Activated naive CD4-positive, alpha-beta T cell treated with anti-CD3 and anti-CD28 coated beads, Interleukin-2, amount 10 ng/mL, durations not matched to agents 7 days and 5 days (primary cell): ENCODE data around the gene PDGFC.
A peak's percentile ranks its signal among the peaks of the same experiment; 100 is the strongest.

ENCODE experiments used
- CTCF ChIA-PET: fragments of 350-600 bp; sonication (Branson Sonifier 250); formaldehyde crosslinking; loops from one replicate; lab custom pipeline; 2021; ENCODE audit warnings: antibody characterized with exemption; lab: Charles Lee
- DNase-seq: peaks from one replicate; pipeline ENCODE4 v3.0.0-alpha.2; 2020
- H3K27ac Mint-ChIP-seq: one replicate; pipeline ENCODE4 v1.8.0; 2021; ENCODE audit warnings: mild to moderate bottlenecking, moderate library complexity, mixed read lengths
- H3K27me3 Mint-ChIP-seq: one replicate; pipeline ENCODE4 v1.8.0; 2021; ENCODE audit warnings: mild to moderate bottlenecking, mixed read lengths
- H3K36me3 Mint-ChIP-seq: one replicate; pipeline ENCODE4 v1.8.0; 2021; ENCODE audit warnings: mixed read lengths
- H3K4me1 Mint-ChIP-seq: one replicate; pipeline ENCODE4 v1.8.0; 2021; ENCODE audit warnings: mixed read lengths
- H3K4me3 Mint-ChIP-seq: one replicate; pipeline ENCODE4 v1.8.0; 2021; ENCODE audit warnings: mild to moderate bottlenecking, moderate library complexity, mixed read lengths
- H3K9me3 Mint-ChIP-seq: one replicate; pipeline ENCODE4 v1.8.0; 2021; ENCODE audit warnings: mixed read lengths

Gene PDGFC

DNA sequence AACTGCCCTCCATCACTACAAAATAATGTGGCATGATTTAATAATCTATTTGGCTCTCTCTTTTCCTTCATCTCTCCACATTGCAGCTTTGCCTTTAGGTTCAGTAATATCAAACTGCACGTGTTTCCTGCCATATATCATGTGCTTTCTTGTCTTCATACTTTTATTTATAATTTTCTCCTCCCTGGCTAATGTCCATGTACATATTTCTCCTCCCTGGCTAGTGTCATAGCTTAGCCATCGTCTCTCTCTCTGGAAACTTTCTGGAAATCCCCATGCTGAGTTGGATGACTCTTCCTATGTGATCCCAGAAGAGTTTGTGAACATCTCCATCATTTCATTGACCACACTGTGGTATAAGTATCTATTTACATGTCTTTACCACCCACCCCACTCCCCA, 21.3 kb upstream of the PDGFC start:
- Mint-ChIP-seq H3K9me3 (peaks cover 7% of the 10 kb centered on the region), H3K36me3 (no peaks in the 10 kb centered on the region), H3K4me3 (no peak overlapping the region), H3K27me3 (no peaks in the 10 kb centered on the region), H3K4me1 (no peaks in the 10 kb centered on the region), H3K27ac (no peak overlapping the region)
- DNase-seq: no peak
- CTCF ChIA-PET: no interaction called here

DNA sequence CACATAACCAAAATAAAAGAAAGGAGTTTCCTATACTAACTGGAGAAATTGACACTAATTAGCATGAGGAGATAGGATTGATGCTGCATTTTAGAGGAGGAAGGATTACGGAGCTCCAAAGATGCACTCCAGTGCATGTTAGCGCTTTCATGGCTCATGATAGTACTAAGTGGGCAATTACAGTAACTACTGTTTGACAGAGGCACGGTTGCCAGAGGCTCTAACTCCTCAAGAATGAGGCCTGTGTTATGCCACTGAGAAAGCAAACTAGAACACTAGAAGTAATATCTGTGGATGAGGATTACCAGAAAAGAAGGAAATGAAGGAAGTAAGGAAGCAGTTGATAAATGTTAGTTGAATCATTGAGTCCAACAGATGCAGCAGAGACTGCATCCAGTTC, 19.6 kb upstream of the PDGFC start:
- no peaks in the 10 kb centered on the region for H3K27me3 Mint-ChIP-seq
- CTCF ChIA-PET: no interaction called here
- no peak overlapping the region for H3K27ac Mint-ChIP-seq
- H3K9me3 Mint-ChIP-seq: peaks cover 2% of the 10 kb centered on the region
- no peak overlapping the region for H3K4me3 Mint-ChIP-seq
- H3K36me3 Mint-ChIP-seq: no peaks in the 10 kb centered on the region
- DNase-seq: no peak
- H3K4me1 Mint-ChIP-seq: no peaks in the 10 kb centered on the region

DNA sequence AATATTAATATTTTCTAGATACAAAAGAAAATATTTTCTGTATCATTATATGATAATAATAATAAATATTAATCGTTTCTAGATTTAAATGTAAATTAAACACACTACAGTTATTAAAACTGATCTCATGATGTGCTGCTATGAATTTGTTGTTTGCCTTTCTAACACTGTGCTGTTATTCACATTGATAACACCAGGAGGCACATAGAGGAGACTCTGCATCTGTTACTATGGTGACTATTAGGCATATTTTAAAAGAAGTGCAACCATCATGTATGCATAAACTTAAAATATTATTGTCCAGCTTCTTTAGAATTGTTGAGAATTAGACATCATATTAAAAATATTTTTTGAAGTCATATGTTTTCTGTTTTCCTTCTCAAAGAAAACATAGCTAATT, 11.8 kb upstream of the PDGFC start:
- DNase-seq: no peak
- CTCF ChIA-PET: no interaction called here
- H3K27me3 Mint-ChIP-seq: no peaks in the 10 kb centered on the region
- H3K4me3 Mint-ChIP-seq: no peak overlapping the region
- no peaks in the 10 kb centered on the region for H3K4me1 Mint-ChIP-seq
- H3K36me3 Mint-ChIP-seq: no peaks in the 10 kb centered on the region
- peaks cover under 1% of the 10 kb centered on the region for H3K9me3 Mint-ChIP-seq
- H3K27ac Mint-ChIP-seq: no peak overlapping the region

DNA sequence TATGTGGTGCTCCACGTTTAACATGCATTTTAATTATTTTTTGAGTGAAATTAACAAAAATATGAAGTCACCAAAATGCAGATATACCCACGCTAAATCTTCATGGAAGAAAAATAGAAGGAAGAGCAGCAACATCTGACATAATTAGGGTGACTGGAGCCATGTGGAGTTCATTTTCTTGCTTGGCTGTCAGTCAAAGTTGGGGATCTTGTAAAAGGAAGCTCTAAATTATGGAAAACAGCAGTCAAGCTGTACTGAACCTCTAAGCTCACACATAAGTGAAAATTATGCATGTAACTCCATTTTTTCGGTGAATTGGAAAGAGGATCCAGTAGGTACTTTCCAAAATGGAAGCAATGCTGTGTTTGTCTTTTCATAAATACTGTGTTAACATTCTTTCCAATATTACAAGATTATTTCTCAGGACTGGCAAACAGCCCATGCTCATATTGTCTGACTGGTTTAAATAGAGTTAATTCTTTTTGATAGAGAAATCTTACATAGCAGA, 9.7 kb upstream of the PDGFC start:
- H3K27me3 Mint-ChIP-seq: no peaks in the 10 kb centered on the region
- no peak for DNase-seq
- H3K4me1 Mint-ChIP-seq: no peaks in the 10 kb centered on the region
- H3K36me3 Mint-ChIP-seq: no peaks in the 10 kb centered on the region
- no peak overlapping the region for H3K4me3 Mint-ChIP-seq
- H3K9me3 Mint-ChIP-seq: no peaks in the 10 kb centered on the region
- no peak overlapping the region for H3K27ac Mint-ChIP-seq
- CTCF ChIA-PET: interaction anchor here (1.3 kb wide), 1 partner anchor 13 kb away, joined by 4 read pairs; no protein-coding TSS in a partner anchor

DNA sequence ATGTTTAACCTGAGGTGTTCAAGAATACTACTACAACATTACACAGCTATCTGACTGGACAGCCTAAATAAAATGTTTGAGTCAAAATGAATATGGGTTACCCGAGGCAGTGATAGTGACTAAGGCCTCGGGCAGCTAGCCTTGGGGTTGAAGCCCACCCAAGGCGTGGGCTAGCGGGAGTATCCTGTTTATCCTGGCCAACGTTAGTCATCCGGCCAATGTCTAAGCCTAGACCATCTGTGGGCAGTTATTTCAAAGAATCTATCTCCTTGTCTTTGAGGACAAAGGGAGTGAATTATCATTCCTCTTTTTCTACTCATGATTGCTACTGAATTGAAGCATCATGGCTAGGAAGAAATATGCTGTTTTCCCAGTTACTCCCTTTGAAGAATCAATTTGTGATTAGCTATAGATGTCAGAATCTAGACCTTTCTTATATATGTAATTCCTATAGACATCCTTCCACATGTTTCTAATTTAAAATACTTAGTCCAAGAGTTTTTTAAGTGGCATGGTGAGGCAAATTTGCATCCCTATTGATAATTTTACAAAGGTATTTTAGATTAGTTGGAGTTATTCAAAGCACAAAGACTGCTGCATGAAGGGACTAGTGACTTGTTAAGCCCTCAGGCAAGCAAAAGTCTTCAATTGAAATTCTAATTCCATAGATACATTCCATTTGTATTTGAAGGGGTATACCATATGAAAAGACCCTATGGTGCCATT, 6.0 kb upstream of the PDGFC start:
- CTCF ChIA-PET: no interaction called here
- DNase-seq: no peak
- Mint-ChIP-seq H3K9me3 (no peaks in the 10 kb centered on the region), H3K27ac (no peak overlapping the region), H3K27me3 (peaks cover 8% of the 10 kb centered on the region), H3K4me1 (no peaks in the 10 kb centered on the region), H3K36me3 (no peaks in the 10 kb centered on the region), H3K4me3 (no peak overlapping the region)

DNA sequence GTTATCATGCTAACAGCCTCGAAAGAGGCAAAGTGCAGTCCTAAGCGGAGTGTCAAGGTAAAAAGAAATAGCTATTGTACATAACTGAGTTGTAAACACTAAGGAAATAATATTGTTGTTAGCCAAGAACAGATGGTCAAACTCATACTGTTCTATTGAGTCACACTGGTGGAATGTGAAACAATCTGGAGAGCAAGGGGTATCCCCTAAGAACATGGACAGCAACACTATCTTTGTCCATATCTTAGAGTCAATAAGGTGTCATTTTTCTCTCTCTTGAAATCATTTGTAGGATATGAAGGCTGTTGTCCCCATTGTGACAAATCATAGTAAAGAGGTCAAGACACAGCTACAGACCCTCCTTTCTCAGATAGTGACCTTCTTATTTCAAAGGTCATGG, 4.5 kb upstream of the PDGFC start:
- Mint-ChIP-seq H3K27me3 (peaks cover 22% of the 10 kb centered on the region), H3K4me3 (no peak overlapping the region), H3K4me1 (no peaks in the 10 kb centered on the region), H3K27ac (no peak overlapping the region), H3K9me3 (no peaks in the 10 kb centered on the region), H3K36me3 (peaks cover 2% of the 10 kb centered on the region)
- no peak for DNase-seq
- CTCF ChIA-PET: no interaction called here

DNA sequence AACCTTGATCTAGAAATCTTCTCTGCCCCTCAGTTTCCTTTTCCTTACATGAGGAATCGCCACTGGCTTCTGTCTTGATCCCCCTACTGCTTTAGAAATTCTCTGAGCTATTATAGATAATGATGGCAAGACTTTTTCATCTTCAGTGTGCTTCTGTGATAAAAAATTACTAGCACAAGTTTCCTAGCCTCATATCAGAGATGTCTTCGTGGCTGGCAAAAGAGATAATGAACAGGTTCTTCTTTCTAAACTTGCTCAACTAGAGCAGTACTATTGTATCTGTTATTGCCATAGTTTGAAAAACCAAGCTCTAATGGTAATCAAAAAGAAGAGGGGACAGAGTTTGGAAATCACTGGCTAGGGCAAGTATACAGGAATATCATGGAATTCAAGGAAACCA, 4.1 kb upstream of the PDGFC start:
- CTCF ChIA-PET: no interaction called here
- H3K9me3 Mint-ChIP-seq: no peaks in the 10 kb centered on the region
- no peak for DNase-seq
- H3K4me3 Mint-ChIP-seq: no peak overlapping the region
- H3K27ac Mint-ChIP-seq: no peak overlapping the region
- peaks cover 2% of the 10 kb centered on the region for H3K36me3 Mint-ChIP-seq
- peaks cover 27% of the 10 kb centered on the region for H3K27me3 Mint-ChIP-seq
- peaks cover under 1% of the 10 kb centered on the region for H3K4me1 Mint-ChIP-seq

DNA sequence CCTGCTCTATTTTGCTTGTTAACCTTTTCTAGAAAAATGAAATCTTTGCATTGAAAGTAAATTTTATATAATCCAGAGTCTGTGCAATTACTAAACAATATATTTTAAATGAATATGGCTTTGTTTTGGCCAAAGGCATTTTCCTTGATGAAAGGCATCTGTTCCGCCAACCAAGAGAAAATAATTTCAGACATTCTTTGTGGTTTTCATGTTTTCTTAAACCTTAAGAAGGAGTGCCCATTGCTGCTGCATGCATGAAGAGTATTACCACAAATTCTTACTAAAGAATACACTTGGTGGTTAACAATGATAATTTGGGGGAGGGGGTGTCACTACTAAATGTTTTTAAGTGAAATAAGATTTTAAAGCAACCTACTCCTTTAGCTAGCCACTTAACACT, 2.7 kb upstream of the PDGFC start:
- no peak overlapping the region for H3K27ac Mint-ChIP-seq
- peaks cover 6% of the 10 kb centered on the region for H3K4me1 Mint-ChIP-seq
- H3K9me3 Mint-ChIP-seq: no peaks in the 10 kb centered on the region
- peaks cover 38% of the 10 kb centered on the region for H3K27me3 Mint-ChIP-seq
- DNase-seq: no peak
- CTCF ChIA-PET: no interaction called here
- no peak overlapping the region for H3K4me3 Mint-ChIP-seq
- peaks cover 6% of the 10 kb centered on the region for H3K36me3 Mint-ChIP-seq

DNA sequence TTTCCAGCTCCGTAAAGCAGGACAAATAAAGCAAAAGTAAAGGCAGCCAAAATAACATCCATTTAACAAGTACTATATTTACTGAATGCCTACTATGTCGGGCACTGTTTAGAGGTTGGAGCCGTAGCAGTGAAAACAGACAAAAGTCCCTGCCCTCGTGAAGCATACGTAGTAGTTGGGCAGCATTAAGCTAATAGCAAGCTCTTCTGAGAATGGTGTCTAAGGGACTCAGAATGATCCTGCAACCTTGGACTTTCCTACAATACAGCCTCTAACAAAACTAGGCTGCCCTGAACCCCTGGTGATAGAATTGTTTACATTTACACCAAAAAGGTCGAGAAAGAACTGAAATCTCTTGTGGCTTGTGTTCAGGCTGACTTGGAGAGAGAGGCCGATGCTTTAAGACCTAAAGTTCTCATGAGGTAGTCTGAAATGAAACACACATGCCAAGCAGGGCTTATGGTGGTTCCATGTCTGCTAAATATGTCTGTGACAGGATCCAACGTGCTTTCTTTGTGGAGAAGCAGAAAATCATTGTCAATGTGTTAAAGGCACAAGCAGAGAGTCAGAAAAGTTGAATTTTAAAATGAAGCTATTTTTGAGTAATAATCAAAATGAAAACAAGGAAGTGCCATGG, 898 bp upstream of the PDGFC start:
- H3K27me3 Mint-ChIP-seq: peaks cover 47% of the 10 kb centered on the region
- DNase-seq: no peak
- H3K36me3 Mint-ChIP-seq: peaks cover 6% of the 10 kb centered on the region
- H3K27ac Mint-ChIP-seq: no peak overlapping the region
- CTCF ChIA-PET: no interaction called here
- H3K4me1 Mint-ChIP-seq: peaks cover 6% of the 10 kb centered on the region
- no peaks in the 10 kb centered on the region for H3K9me3 Mint-ChIP-seq
- H3K4me3 Mint-ChIP-seq: no peak overlapping the region

DNA sequence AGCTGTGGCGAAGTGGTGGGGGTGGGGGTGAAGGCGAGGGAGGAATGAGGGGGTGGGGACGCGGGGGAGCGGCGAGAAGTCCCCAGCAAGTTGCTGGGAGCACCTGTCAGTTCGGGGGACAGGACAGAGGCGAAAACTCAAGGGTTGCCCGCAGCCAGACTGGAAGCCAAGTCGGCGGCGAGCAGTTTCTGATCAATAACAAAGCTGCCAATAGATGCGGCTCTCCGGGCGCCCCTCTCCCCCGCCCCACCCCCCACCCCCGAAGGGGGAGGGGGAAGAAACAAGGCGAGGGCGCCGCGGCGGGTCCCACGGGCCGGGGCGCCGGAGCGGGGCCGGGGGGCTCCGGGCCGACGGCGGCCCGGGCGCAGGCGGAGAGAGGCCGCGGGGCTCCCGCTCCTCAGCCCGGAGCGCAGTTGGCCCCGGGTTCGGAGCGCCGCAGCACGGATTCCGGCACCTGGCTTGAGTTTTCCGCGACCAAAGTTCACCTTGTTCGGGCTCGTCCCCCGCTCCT, 379 bp downstream of the PDGFC start:
- H3K4me3 Mint-ChIP-seq: no peak overlapping the region
- no peak overlapping the region for H3K27ac Mint-ChIP-seq
- DNase-seq: no peak
- CTCF ChIA-PET: no interaction called here
- no peaks in the 10 kb centered on the region for H3K9me3 Mint-ChIP-seq
- peaks cover 6% of the 10 kb centered on the region for H3K36me3 Mint-ChIP-seq
- H3K27me3 Mint-ChIP-seq: peaks cover 47% of the 10 kb centered on the region
- peaks cover 6% of the 10 kb centered on the region for H3K4me1 Mint-ChIP-seq

DNA sequence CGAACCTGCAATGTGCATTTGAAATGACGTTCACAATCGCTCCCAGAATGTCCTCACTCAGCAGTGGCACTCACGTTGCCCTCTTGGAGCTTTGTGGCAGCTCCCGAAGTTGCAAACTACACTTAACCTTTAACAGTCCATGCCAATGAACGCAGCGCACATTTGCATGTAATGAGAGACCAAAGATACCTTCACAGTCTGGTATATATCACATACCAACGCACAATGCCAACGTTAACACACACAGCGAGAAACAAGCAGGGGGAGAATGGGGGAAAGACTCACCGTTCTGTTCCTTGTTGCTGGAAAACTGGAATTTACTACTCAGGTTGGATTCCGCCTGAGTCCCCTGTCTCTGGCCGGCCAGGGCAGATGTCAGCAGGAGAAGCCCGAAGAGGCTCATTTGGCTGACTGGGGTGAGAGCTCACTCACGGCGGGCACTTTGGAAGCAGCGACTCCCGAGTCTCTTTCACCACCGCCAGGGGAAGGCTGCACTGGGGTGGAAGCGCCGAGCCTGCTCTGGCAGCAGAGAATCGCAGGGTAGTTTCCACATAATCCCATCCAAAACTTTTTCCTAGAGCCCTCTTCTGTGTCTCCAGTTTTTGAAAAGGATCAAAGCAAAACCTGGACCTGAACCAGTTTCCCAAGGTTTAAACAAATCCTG, 966 bp downstream of the PDGFC start:
- CTCF ChIA-PET: no interaction called here
- no peak overlapping the region for H3K27ac Mint-ChIP-seq
- no peak for DNase-seq
- H3K4me3 Mint-ChIP-seq: peak overlapping the region; percentile 29
- peaks cover 6% of the 10 kb centered on the region for H3K36me3 Mint-ChIP-seq
- peaks cover 47% of the 10 kb centered on the region for H3K27me3 Mint-ChIP-seq
- H3K4me1 Mint-ChIP-seq: peaks cover 6% of the 10 kb centered on the region
- no peaks in the 10 kb centered on the region for H3K9me3 Mint-ChIP-seq

DNA sequence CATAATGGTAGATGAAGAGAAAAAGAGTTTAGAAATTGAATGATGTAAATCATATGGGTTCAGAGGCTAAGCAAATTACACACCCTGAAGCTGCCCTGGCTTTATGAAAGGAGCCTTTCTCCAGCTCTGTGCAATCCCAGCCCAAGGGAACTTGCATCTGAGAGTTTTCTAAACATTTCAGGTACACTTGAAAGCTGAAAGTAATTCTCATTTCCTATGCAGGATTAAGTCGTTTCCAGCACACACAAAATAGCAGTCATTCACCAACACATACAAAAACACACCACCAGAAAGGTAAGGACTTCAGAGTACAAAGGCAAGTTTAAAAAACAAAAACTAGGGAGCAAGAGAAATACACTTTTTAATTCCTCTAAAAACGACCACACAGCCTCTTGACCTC, 1.7 kb downstream of the PDGFC start:
- no peaks in the 10 kb centered on the region for H3K9me3 Mint-ChIP-seq
- H3K4me3 Mint-ChIP-seq: peak overlapping the region; percentile 12
- H3K36me3 Mint-ChIP-seq: peaks cover 6% of the 10 kb centered on the region
- CTCF ChIA-PET: interaction anchor here (1.3 kb wide), 1 partner anchor 10 kb away, joined by 3 read pairs; no protein-coding TSS in a partner anchor
- H3K27me3 Mint-ChIP-seq: peaks cover 47% of the 10 kb centered on the region
- H3K4me1 Mint-ChIP-seq: peaks cover 6% of the 10 kb centered on the region
- no peak overlapping the region for H3K27ac Mint-ChIP-seq
- no peak for DNase-seq

DNA sequence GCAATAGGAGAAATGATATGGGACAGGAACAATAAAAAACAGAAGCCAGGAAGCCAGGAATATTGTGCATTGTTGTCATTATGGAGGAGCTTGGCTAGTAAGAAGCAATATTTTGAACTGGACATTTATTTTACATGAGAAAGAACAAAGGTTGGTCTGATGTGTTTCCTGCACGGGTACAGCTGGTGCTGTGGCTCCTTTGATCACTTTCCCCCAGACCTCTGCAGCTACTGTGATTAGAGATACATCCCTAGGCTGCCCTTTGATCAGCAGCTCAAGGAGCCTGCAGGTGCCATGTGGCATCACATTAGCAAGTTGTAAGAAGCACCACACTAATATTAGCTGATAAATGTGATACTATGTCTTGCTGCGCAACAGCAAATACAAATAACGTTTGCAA, 2.5 kb downstream of the PDGFC start:
- DNase-seq: no peak
- Mint-ChIP-seq H3K27me3 (peaks cover 47% of the 10 kb centered on the region), H3K4me1 (peaks cover 6% of the 10 kb centered on the region), H3K27ac (no peak overlapping the region), H3K36me3 (peaks cover 6% of the 10 kb centered on the region), H3K9me3 (no peaks in the 10 kb centered on the region), H3K4me3 (no peak overlapping the region)
- CTCF ChIA-PET: interaction anchor here (1.2 to 1.3 kb wide), 2 partner anchors 9 to 13 kb away, joined by 3 to 4 read pairs; no protein-coding TSS in a partner anchor

DNA sequence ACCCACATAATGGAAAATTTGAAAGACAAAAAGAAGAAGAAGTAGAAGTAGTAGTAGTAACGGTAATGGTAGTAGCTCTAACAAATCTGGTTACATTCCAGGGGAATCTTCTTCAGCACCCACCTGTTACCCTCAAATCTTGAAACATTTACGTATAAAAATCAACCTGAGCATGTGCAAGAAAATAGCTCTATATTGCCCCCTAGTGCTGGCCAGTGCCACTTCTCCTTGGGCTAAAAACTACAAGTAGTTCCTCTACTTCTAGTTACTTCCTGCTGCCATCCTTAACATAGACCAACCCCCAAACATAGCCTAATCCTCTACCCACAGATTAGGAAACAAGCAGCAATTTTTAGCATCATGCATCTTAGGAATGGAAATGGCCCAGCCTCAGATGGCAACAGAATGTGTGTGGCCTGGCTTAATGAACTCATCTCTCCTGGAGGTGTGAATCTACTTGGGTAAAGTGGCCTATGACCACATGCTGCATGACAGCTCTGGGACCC, 3.1 kb downstream of the PDGFC start:
- peaks cover 6% of the 10 kb centered on the region for H3K36me3 Mint-ChIP-seq
- CTCF ChIA-PET: interaction anchor here (1.2 to 1.3 kb wide), 2 partner anchors 8 to 13 kb away, joined by 3 to 4 read pairs; no protein-coding TSS in a partner anchor
- no peak overlapping the region for H3K27ac Mint-ChIP-seq
- H3K4me1 Mint-ChIP-seq: peaks cover 6% of the 10 kb centered on the region
- no peaks in the 10 kb centered on the region for H3K9me3 Mint-ChIP-seq
- no peak overlapping the region for H3K4me3 Mint-ChIP-seq
- DNase-seq: peak; percentile 30
- peaks cover 47% of the 10 kb centered on the region for H3K27me3 Mint-ChIP-seq
